Suprapubic skin (tissue), 4 donors: ENCODE data around the gene ASCC2. TPM values are rescaled to one million over a fixed set of nuclear protein-coding genes. Genes with fewer than 3 reads are reported as not detected.
"Not testable (repeated sequence)": the region's sequence is repeated elsewhere in the genome, so short reads cannot be mapped to it uniquely, and the experiment has no call there.

Experiments
- DNase-seq, 2 donors: peaks; one replicate each; pipeline ENCODE4 v3.0.0-alpha.2; 2019; ENCODE audit warnings: low spot score in 2 of 2
- H3K27ac ChIP-seq: fragments of 200-600 bp; sonication (generic); one replicate; pipeline ENCODE4 v1.5.1; 2019
- H3K27me3 ChIP-seq: fragments of 200-600 bp; sonication (generic); one replicate; pipeline ENCODE4 v1.5.1; 2019
- H3K36me3 ChIP-seq: fragments of 200-600 bp; sonication (generic); one replicate; pipeline ENCODE4 v1.5.1; 2019
- H3K4me1 ChIP-seq: fragments of 200-600 bp; sonication (generic); one replicate; pipeline ENCODE4 v1.5.1; 2019
- H3K4me3 ChIP-seq: fragments of 200-600 bp; sonication (generic); one replicate; pipeline ENCODE4 v1.5.1; 2019; ENCODE audit warnings: mild to moderate bottlenecking
- H3K9me3 ChIP-seq: fragments of 200-600 bp; sonication (generic); one replicate; pipeline ENCODE4 v1.5.1; 2019
- EP300 ChIP-seq: sonication (generic); formaldehyde crosslinking; IDR thresholded peaks from one replicate; pipeline ENCODE4 v1.6.1; 2017; ENCODE audit warnings: antibody characterized with exemption
- POLR2A ChIP-seq, 2 donors: fragments of 450-650 bp; IDR thresholded peaks; one replicate each; pipeline ENCODE4 v1.6.1; 2017; ENCODE audit warnings: antibody characterized with exemption in 2 of 2, mild to moderate bottlenecking in 2 of 2, moderate library complexity in 2 of 2
- POLR2AphosphoS5 ChIP-seq, 3 donors: sonication (generic); formaldehyde crosslinking; IDR thresholded peaks; one replicate each; pipeline ENCODE4 v1.6.1; 2017; ENCODE audit warnings: antibody characterized with exemption in 3 of 3
- WGBS: methylation state at CpG from one replicate; pipeline ENCODE4 v1.1.5; 2018; 5-methylcytosine and 5-hydroxymethylcytosine counted together
- total RNA-seq, 4 donors: library from RNA; depleted of rRNA; stranded (reverse); fragments of >200 nt; gene quantifications; one replicate each; pipeline ENCODE4 v1.1.0, GENCODE V29; 2016
- TF ChIP-seq, protein P1 (sequence below), 2 donors: fragments of 200-600 bp in 1 of 2; fragments of 450-650 bp in 1 of 2; sonication (generic) in 1 of 2; IDR thresholded peaks; one replicate each; pipeline ENCODE4 v1.5.1; 2016 to 2019; ENCODE audit warnings: antibody characterized with exemption in 2 of 2, mild to moderate bottlenecking in 1 of 2, moderate library complexity in 1 of 2

ASCC2 gene
- total RNA-seq, 4 donors from 2014 or later = 35.6 to 57.3 (median 43.2) TPM

DNA sequence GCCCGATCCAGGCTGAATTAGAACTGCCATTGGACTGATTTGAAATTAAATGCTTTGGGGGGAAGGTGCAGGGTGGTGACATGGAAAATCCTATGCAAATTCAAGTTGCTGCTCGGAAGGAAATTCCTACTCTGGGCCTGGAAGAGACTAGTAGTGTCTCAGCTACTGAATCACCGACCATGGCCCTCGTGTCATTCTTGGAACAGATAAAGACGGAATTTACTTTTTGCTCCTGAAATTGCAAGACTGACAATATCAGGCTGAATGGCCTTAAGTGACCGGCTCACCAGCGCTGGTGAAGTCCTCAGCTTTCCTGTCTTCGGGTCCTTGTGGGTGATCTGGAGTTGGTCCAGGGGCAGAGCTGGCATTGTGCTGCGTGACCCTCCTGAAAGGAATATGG is 6.1 kb downstream of the ASCC2 start:
- WGBS = 91% methylated on average over 9 of the region's 9 CpGs
- H3K27me3 ChIP-seq = no peaks in the 10 kb centered on the region
- H3K9me3 ChIP-seq = no peaks in the 10 kb centered on the region
- DNase-seq = no peak
- TF ChIP-seq POLR2A (IDR thresholded peaks at IDR 0.05) (no peak), POLR2AphosphoS5 (IDR thresholded peaks at IDR 0.05) (no peak), EP300 (no peak)
- TF ChIP-seq, protein P1, sequence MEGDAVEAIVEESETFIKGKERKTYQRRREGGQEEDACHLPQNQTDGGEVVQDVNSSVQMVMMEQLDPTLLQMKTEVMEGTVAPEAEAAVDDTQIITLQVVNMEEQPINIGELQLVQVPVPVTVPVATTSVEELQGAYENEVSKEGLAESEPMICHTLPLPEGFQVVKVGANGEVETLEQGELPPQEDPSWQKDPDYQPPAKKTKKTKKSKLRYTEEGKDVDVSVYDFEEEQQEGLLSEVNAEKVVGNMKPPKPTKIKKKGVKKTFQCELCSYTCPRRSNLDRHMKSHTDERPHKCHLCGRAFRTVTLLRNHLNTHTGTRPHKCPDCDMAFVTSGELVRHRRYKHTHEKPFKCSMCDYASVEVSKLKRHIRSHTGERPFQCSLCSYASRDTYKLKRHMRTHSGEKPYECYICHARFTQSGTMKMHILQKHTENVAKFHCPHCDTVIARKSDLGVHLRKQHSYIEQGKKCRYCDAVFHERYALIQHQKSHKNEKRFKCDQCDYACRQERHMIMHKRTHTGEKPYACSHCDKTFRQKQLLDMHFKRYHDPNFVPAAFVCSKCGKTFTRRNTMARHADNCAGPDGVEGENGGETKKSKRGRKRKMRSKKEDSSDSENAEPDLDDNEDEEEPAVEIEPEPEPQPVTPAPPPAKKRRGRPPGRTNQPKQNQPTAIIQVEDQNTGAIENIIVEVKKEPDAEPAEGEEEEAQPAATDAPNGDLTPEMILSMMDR (IDR thresholded peaks at IDR 0.05) = no peak
- no peak overlapping the region for H3K27ac ChIP-seq
- peaks cover 24% of the 10 kb centered on the region for H3K4me1 ChIP-seq
- H3K4me3 ChIP-seq = no peak overlapping the region
- peaks cover 55% of the 10 kb centered on the region for H3K36me3 ChIP-seq

DNA sequence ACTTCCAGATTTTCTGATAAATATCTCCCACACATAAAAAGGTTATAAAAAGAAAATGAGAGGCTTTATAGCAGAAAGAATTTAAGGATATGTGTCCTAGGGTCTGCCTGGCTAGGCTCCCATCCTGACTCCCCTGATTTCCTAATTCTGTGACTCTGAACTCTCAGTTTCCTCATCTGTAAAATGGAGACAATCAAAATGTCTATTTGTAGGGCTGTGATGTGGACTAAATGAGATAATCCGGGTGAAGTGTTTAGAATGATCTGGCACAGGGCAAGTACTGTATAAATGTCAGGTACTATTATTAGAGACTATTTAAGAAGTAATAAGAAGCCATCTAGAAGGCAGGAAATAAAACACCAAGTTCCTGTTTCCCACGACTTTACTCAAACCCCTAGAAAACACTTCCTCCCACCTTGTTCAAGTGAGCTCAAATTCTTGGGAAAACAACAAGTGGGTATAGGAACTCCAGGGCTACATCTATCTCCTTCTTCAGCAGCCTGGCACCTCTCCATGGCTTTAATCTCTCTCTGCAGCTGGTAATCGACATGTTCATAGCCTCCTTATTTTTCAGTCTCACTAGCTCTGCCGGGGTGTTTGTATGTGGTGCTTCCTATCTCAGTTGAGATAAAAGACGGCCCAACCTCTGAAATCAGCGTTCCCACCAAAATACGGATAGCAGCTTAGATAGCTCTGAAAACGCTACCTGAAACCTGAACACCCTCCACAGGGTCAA is 6.7 kb downstream of the ASCC2 start:
- H3K4me1 ChIP-seq = peaks cover 18% of the 10 kb centered on the region
- 81% methylated on average over 8 of the region's 8 CpGs for WGBS
- no peak for DNase-seq
- H3K4me3 ChIP-seq = no peak overlapping the region
- TF ChIP-seq POLR2AphosphoS5 (IDR thresholded peaks at IDR 0.05) = no peak
- TF ChIP-seq EP300 = no peak
- TF ChIP-seq, protein P1 (IDR thresholded peaks at IDR 0.05) = no peak
- no peak for TF ChIP-seq POLR2A (IDR thresholded peaks at IDR 0.05)
- H3K27ac ChIP-seq = no peak overlapping the region
- no peaks in the 10 kb centered on the region for H3K27me3 ChIP-seq
- H3K9me3 ChIP-seq = no peaks in the 10 kb centered on the region
- peaks cover 55% of the 10 kb centered on the region for H3K36me3 ChIP-seq

DNA sequence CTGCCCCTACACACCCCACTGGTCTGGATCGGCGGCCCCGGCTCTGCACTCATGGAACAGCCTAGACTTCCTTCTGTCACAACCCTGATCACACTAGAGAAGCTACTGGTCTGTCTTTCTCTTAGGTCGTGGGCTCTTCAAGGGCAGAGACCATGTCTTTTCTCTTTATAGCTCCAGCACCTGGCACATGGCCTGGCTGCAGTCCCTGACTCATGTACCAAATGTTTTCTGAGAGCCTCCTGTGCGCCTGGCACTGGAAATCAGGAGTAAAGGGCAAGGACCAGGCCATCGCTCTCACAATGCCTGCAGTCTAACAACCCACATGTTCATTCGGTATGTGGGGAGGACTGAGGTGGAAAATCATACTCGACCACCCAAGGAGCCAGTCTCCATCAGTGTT is 7.5 kb downstream of the ASCC2 start:
- no peak for DNase-seq
- peaks cover 57% of the 10 kb centered on the region for H3K36me3 ChIP-seq
- H3K4me1 ChIP-seq = peaks cover 11% of the 10 kb centered on the region
- 94% methylated on average over 8 of the region's 8 CpGs for WGBS
- no peak overlapping the region for H3K27ac ChIP-seq
- TF ChIP-seq POLR2A (IDR thresholded peaks at IDR 0.05) = no peak
- TF ChIP-seq EP300 = no peak
- TF ChIP-seq, protein P1 (IDR thresholded peaks at IDR 0.05) = no peak
- no peak for TF ChIP-seq POLR2AphosphoS5 (IDR thresholded peaks at IDR 0.05)
- H3K4me3 ChIP-seq = no peak overlapping the region
- H3K27me3 ChIP-seq = no peaks in the 10 kb centered on the region
- H3K9me3 ChIP-seq = no peaks in the 10 kb centered on the region

DNA sequence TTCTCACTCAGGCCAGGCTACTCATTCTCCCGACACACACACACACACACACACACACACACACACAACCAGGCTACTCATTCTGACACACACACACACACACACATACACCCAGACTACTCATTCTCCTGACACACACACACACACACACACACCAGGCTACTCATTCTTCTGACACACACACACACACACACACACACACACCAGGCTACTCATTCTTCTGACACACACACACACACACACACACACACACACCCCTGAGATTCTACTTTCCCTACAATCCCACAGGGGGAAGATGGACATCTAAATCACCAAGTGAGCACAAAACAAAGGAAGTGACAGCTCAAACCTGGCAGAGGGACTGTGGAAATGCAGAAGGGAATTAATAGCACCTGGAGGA is 10.3 kb downstream of the ASCC2 start:
- peaks cover 70% of the 10 kb centered on the region for H3K36me3 ChIP-seq
- H3K27ac ChIP-seq, DNase-seq, H3K4me3 ChIP-seq, H3K27me3 ChIP-seq, H3K9me3 ChIP-seq, H3K4me1 ChIP-seq: not testable (repeated sequence)
- WGBS = 59% methylated on average over 1 of the region's 1 CpG

DNA sequence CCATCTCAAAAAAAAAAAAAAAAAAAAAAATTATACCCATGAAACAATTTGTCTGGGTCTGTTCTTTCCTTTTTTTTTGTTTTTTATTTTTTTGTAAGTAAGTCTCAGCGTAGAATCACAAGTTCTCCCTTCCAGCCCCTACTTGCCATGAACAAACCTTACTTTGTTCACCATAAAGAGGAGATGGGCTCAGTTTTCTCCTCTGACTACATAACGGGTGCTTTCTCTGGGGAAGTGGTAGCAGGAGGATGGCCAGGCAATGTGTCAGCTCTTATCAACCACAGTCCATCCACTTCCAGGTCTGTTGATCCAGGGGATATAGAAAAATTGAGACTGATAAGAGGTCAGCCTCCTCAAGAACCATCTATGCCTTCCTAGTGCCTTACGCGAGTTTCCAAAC is 11.0 kb downstream of the ASCC2 start:
- DNase-seq = no peak
- no peak overlapping the region for H3K27ac ChIP-seq
- H3K9me3 ChIP-seq = no peaks in the 10 kb centered on the region
- peaks cover 7% of the 10 kb centered on the region for H3K4me1 ChIP-seq
- no peak for TF ChIP-seq POLR2A (IDR thresholded peaks at IDR 0.05)
- no peak for TF ChIP-seq POLR2AphosphoS5 (IDR thresholded peaks at IDR 0.05)
- no peak for TF ChIP-seq EP300
- TF ChIP-seq, protein P1 (IDR thresholded peaks at IDR 0.05) = no peak
- no peaks in the 10 kb centered on the region for H3K27me3 ChIP-seq
- 89% methylated on average over 4 of the region's 4 CpGs for WGBS
- peaks cover 70% of the 10 kb centered on the region for H3K36me3 ChIP-seq
- no peak overlapping the region for H3K4me3 ChIP-seq

DNA sequence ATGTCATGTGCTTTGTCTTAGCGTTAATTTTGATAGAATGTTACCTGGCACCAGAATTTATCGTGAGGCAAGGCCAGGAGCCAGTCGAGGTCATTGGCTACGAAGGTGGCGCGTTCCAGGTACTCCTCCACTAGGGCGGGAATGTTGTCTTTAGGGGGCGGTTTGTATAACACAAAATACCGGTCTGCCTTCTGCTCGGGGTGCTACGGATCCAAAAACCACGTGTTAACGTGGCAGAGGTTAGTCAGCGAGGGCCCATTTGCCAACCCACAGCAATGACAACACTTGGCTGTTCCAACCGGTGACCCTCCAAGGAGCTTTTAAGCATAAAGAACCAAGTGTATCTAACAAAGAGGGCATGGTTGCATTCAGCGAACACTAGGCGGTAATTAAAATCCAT is 12.5 kb downstream of the ASCC2 start:
- no peaks in the 10 kb centered on the region for H3K9me3 ChIP-seq
- peaks cover 14% of the 10 kb centered on the region for H3K4me1 ChIP-seq
- H3K27me3 ChIP-seq = no peaks in the 10 kb centered on the region
- peak overlapping the region; percentile 74 for H3K27ac ChIP-seq
- TF ChIP-seq POLR2AphosphoS5 (IDR thresholded peaks at IDR 0.05) = no peak
- TF ChIP-seq POLR2A (IDR thresholded peaks at IDR 0.05) = no peak
- TF ChIP-seq EP300 = no peak
- TF ChIP-seq, protein P1 (IDR thresholded peaks at IDR 0.05) = no peak
- H3K4me3 ChIP-seq = no peak overlapping the region
- DNase-seq = no peak
- H3K36me3 ChIP-seq = peaks cover 57% of the 10 kb centered on the region
- 85% methylated on average over 17 of the region's 17 CpGs for WGBS
